Esophagus (tissue), 2 donors: ENCODE results near the gene BCL2. TPM values are rescaled to one million over a fixed set of nuclear protein-coding genes. Genes with fewer than 3 reads are reported as not detected.

Source experiments
- H3K27ac ChIP-seq, 2 donors: one replicate each; pipeline ENCODE4 v1.5.1; 2013; ENCODE audit warnings: low read depth in 2 of 2, mild to moderate bottlenecking in 2 of 2, inconsistent platforms in 1 of 2, low read length in 1 of 2, moderate library complexity in 1 of 2
- H3K27me3 ChIP-seq, 2 donors: one replicate each; pipeline ENCODE4 v1.6.1; 2013; ENCODE audit warnings: low read length in 2 of 2, control low read depth in 1 of 2, mild to moderate bottlenecking in 1 of 2; ENCODE audit not compliant: insufficient read depth in 2 of 2, control insufficient read depth in 1 of 2
- H3K36me3 ChIP-seq, 2 donors: one replicate each; pipeline ENCODE4 v1.6.1; 2013; ENCODE audit warnings: low read length in 1 of 2; ENCODE audit not compliant: control insufficient read depth in 2 of 2, insufficient read depth in 2 of 2
- H3K4me1 ChIP-seq, 2 donors: one replicate each; pipeline ENCODE4 v1.6.1; 2013; ENCODE audit warnings: low read length in 1 of 2; ENCODE audit not compliant: control insufficient read depth in 2 of 2, insufficient read depth in 2 of 2
- H3K4me3 ChIP-seq, 2 donors: one replicate each; pipeline ENCODE4 v1.5.1; 2013; ENCODE audit warnings: low read length in 2 of 2, mild to moderate bottlenecking in 2 of 2, low read depth in 1 of 2, moderate library complexity in 1 of 2
- H3K9me3 ChIP-seq, 2 donors: one replicate each; pipeline ENCODE4 v1.6.1; 2013; ENCODE audit warnings: mild to moderate bottlenecking in 2 of 2, low read depth in 1 of 2, low read length in 1 of 2, moderate library complexity in 1 of 2; ENCODE audit not compliant: control insufficient read depth in 2 of 2, insufficient read depth in 1 of 2
- WGBS, 2 donors: extraction: QIAGEN DNeasy Blood & Tissue Kit; methylation state at CpG; one replicate each; pipeline ENCODE4 v1.1.7; 2013; 5-methylcytosine and 5-hydroxymethylcytosine counted together
- polyA plus RNA-seq, 2 donors: library from polyadenylated mRNA; stranded (reverse); fragments of 200-250 nt; gene quantifications; one replicate each; pipeline ENCODE4 v1.2.3, GENCODE V29; 2013
- donor health status: healthy with polysubstance abuse.
- donor health status: Bipolar disorder and iron deficiency.

Gene BCL2
- polyA plus RNA-seq, 2 donors = 1.3 to 1.9 TPM

DNA sequence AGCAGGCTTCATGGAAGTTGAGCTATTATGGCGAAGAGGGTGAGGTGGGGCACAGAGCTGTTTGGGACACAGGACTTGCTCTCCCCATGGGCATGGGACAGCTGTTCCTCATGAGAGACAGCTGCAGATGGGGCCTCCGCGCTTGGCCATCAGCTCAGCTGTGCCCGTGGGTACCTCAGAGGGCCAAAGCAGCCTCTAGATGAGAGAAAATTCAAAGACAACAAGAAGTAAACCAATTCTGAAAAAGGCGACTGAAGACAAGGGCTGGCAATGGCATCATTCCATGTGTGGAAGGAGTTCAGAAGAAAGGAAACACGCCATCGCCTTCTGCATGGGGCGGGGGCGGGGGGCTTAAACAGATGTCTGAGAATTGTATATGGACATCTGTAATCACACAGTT, 136.2 kb downstream of the BCL2 start:
- H3K4me3 ChIP-seq = no peak overlapping the region
- no peak overlapping the region for H3K27ac ChIP-seq
- 84 to 88% methylated on average over 9 of the region's 9 CpGs for WGBS, 2 donors
- no peaks in the 10 kb centered on the region for H3K36me3 ChIP-seq
- H3K9me3 ChIP-seq = no peaks in the 10 kb centered on the region
- no peaks in the 10 kb centered on the region for H3K27me3 ChIP-seq
- no peaks in the 10 kb centered on the region for H3K4me1 ChIP-seq

- no peaks in the 10 kb centered on the region for H3K9me3 ChIP-seq
- no peaks in the 10 kb centered on the region for H3K27me3 ChIP-seq
- H3K4me3 ChIP-seq = no peak overlapping the region
- 51 to 71% methylated on average over 5 of the region's 5 CpGs for WGBS, 2 donors
- no peaks in the 10 kb centered on the region for H3K36me3 ChIP-seq
- no peak overlapping the region for H3K27ac ChIP-seq
- peaks cover 0 to 2% of the 10 kb centered on the region in 2 donors for H3K4me1 ChIP-seq
These were observed 136.7 kb downstream of the BCL2 start for GRCh38 chr18:63182861-63183260.

DNA sequence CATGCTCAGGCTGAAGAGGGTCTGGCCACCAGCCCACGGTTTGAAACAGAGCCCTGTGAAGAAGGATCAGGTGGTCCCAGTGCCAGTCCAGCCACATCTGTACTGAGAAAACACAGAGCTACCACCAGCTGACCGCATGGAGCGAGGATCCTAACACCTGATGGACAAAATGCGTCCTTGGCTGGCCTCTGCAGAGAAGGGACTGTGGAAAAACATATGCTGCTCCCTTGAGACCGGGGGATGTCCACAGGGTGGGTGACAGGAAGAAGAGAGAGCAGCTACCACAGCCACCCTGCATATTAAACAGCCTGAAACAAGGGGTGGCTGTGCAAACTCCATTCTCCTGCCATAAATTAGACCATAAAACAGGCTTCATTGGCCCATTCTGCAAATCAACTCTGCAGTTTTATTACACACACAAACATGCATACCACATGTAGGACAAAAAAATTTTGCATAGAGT, 137.2 kb downstream of the BCL2 start:
- WGBS, 2 donors = 74 to 76% methylated on average over 5 of the region's 5 CpGs
- Histone ChIP-seq H3K27ac (no peak overlapping the region), H3K4me1 (peaks cover 0 to 3% of the 10 kb centered on the region in 2 donors), H3K27me3 (no peaks in the 10 kb centered on the region), H3K9me3 (no peaks in the 10 kb centered on the region), H3K36me3 (no peaks in the 10 kb centered on the region), H3K4me3 (no peak overlapping the region)

- WGBS, 2 donors = 66 to 79% methylated on average over 5 of the region's 5 CpGs
- H3K27me3 ChIP-seq = no peaks in the 10 kb centered on the region
- no peak overlapping the region for H3K4me3 ChIP-seq
- H3K4me1 ChIP-seq = peaks cover 0 to 3% of the 10 kb centered on the region in 2 donors
- H3K9me3 ChIP-seq = no peaks in the 10 kb centered on the region
- no peaks in the 10 kb centered on the region for H3K36me3 ChIP-seq
- H3K27ac ChIP-seq = no peak overlapping the region
These were observed 137.8 kb downstream of the BCL2 start for GRCh38 chr18:63181706-63182309.

- WGBS, 2 donors = 79 to 83% methylated on average over 5 of the region's 5 CpGs
- peaks cover 0 to 3% of the 10 kb centered on the region in 2 donors for H3K4me1 ChIP-seq
- no peaks in the 10 kb centered on the region for H3K9me3 ChIP-seq
- H3K4me3 ChIP-seq = no peak overlapping the region
- H3K27ac ChIP-seq = no peak overlapping the region
- no peaks in the 10 kb centered on the region for H3K27me3 ChIP-seq
- H3K36me3 ChIP-seq = no peaks in the 10 kb centered on the region
These were observed 138.6 kb downstream of the BCL2 start for GRCh38 chr18:63180971-63181376.

DNA sequence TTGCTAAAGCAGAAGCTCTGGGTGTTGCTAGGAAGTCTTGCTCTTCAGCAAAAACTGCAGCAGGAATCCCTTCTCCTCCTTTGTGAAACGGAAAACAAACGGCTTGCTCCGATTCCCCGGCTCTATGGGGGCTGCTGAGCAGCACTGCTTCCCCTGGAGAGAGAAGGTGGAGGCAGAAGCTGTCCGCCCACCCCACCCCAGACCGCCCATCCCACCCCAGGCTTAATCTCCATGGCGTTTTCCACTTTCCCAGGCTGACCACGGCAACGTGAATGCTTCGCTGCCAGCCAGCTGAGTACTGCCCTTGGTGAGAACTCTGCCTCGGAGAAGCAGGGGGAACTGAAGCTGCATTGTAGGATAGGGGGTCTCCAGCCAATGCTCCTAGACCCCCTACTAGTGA, 139.2 kb downstream of the BCL2 start:
- no peak overlapping the region for H3K27ac ChIP-seq

DNA sequence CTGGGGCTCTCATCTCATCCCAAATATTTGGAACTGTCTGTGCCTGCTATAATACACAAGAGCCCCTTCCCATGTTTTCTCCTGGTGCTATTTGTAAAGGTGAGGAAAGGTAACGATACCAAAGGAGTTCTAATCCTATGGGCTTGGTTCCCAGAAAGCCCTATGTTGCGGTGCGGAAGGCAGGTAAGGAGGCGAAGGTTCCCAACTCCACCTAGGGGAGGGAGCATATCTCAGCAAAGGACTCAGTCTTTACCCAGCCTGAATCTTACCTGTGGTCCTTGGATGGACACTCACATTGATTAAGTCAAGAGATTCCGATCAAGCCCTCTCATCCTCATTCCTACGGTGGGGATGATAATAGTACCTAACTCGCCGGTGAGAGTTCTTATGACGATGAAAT, 140.1 kb downstream of the BCL2 start:
- 94% methylated on average over 9 of the region's 9 CpGs for WGBS, 2 donors
- no peaks in the 10 kb centered on the region for H3K9me3 ChIP-seq
- no peak overlapping the region for H3K4me3 ChIP-seq
- H3K4me1 ChIP-seq = peaks cover 0 to 3% of the 10 kb centered on the region in 2 donors
- no peaks in the 10 kb centered on the region for H3K27me3 ChIP-seq
- H3K27ac ChIP-seq = no peak overlapping the region
- no peaks in the 10 kb centered on the region for H3K36me3 ChIP-seq

More for the DNA sequence above, 139.2 kb downstream of the BCL2 start:
- Histone ChIP-seq H3K9me3 (no peaks in the 10 kb centered on the region), H3K36me3 (no peaks in the 10 kb centered on the region), H3K4me3 (no peak overlapping the region), H3K4me1 (peaks cover 0 to 3% of the 10 kb centered on the region in 2 donors), H3K27me3 (no peaks in the 10 kb centered on the region)
- 78 to 81% methylated on average over 11 of the region's 11 CpGs for WGBS, 2 donors

GRCh38 chr18:63178971-63179370, 140.6 kb downstream of the BCL2 start:
- WGBS, 2 donors = 68 to 78% methylated on average over 2 of the region's 2 CpGs
- Histone ChIP-seq H3K27me3 (no peaks in the 10 kb centered on the region), H3K27ac (no peak overlapping the region), H3K4me1 (peaks cover 0 to 3% of the 10 kb centered on the region in 2 donors), H3K9me3 (no peaks in the 10 kb centered on the region), H3K36me3 (no peaks in the 10 kb centered on the region), H3K4me3 (no peak overlapping the region)

- Histone ChIP-seq H3K27ac (peak overlapping the region in 1 of 2 donors; percentile 1), H3K36me3 (no peaks in the 10 kb centered on the region), H3K9me3 (no peaks in the 10 kb centered on the region), H3K4me3 (no peak overlapping the region), H3K27me3 (no peaks in the 10 kb centered on the region), H3K4me1 (peaks cover 0 to 3% of the 10 kb centered on the region in 2 donors)
- 64 to 76% methylated on average over 25 of the region's 25 CpGs for WGBS, 2 donors
These were observed 141.4 kb downstream of the BCL2 start for GRCh38 chr18:63177919-63178821.
